Left ventricle myocardium inferior (tissue), 1 donor: ENCODE data around the gene CELF2. TPM values are rescaled to one million over a fixed set of nuclear protein-coding genes. Genes with fewer than 3 reads are reported as not detected.
"Not testable (repeated sequence)": the region's sequence is repeated elsewhere in the genome, so short reads cannot be mapped to it uniquely, and the experiment has no call there.

Experiments used
- DNase-seq: peaks from one replicate; pipeline ENCODE4 v3.0.0-alpha.2; 2020
- H3K27ac ChIP-seq: fragments of 200-600 bp; replicated peaks from 2 replicates; pipeline ENCODE4 v1.8.0; 2021
- H3K27me3 ChIP-seq: fragments of 200-600 bp; 2 replicates; pipeline ENCODE4 v1.8.0; 2021; ENCODE audit warnings: low read depth
- H3K36me3 ChIP-seq: fragments of 200-600 bp; 2 replicates; pipeline ENCODE4 v1.8.0; 2021
- H3K4me1 ChIP-seq: fragments of 200-600 bp; 2 replicates; pipeline ENCODE4 v1.8.0; 2021
- H3K4me3 ChIP-seq: fragments of 200-600 bp; 2 replicates; pipeline ENCODE4 v1.8.0; 2021; ENCODE audit warnings: mild to moderate bottlenecking, moderate library complexity
- H3K9me3 ChIP-seq: fragments of 200-600 bp; replicated peaks from 2 replicates; pipeline ENCODE4 v1.8.0; 2021
- intact Hi-C: fragments of 100-400 bp; cut with micrococcal nuclease; formaldehyde crosslinking; loops from one replicate; pipeline ENCODE4 v1.11.0; 2022
- total RNA-seq: library from RNA; stranded (reverse); fragmentation: NEBNext Ultra II Directional; extraction: Animal tissue kit (Norgen Biotek cat#: 25700); gene quantifications from one replicate; pipeline ENCODE4 v1.2.1, GENCODE V29; 2021
- TF ChIP-seq, protein P1 (sequence below): fragments of 200-600 bp; IDR thresholded peaks from 2 replicates; pipeline ENCODE4 v1.8.0; 2021; ENCODE audit warnings: antibody characterized with exemption, mild to moderate bottlenecking, borderline replicate concordance
- donor health status: DM: no; HTN: yes; CAD: no; lungs with severe emphysema.

CELF2 gene
- total RNA-seq, 1 donor from 2014 or later = 74.9 TPM

DNA sequence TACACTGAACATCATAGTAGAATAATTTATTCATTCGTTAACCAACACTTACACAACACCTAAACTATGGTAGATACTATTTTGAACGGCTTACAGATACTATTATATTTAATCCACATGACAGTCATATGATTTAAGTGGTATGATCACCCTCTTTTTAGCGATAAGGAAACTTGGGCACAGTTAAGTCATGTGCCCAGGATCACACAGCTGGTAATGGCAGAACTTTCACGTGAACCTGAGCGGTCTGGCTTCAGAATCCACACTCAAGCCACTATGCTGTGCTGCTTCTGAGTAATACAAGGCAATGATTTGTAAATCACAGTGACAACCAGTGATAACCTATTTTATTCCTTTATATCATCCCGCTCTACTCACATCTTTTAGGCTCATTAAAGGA, 99.1 kb downstream of the CELF2 start:
- H3K27ac ChIP-seq = peak overlapping the region; percentile 82
- no peak for DNase-seq
- H3K4me3 ChIP-seq = no peak overlapping the region
- no peaks in the 10 kb centered on the region for H3K9me3 ChIP-seq
- H3K4me1 ChIP-seq = peaks cover 94% of the 10 kb centered on the region
- no peaks in the 10 kb centered on the region for H3K36me3 ChIP-seq
- intact Hi-C loops = no loop called here
- TF ChIP-seq, protein P1, sequence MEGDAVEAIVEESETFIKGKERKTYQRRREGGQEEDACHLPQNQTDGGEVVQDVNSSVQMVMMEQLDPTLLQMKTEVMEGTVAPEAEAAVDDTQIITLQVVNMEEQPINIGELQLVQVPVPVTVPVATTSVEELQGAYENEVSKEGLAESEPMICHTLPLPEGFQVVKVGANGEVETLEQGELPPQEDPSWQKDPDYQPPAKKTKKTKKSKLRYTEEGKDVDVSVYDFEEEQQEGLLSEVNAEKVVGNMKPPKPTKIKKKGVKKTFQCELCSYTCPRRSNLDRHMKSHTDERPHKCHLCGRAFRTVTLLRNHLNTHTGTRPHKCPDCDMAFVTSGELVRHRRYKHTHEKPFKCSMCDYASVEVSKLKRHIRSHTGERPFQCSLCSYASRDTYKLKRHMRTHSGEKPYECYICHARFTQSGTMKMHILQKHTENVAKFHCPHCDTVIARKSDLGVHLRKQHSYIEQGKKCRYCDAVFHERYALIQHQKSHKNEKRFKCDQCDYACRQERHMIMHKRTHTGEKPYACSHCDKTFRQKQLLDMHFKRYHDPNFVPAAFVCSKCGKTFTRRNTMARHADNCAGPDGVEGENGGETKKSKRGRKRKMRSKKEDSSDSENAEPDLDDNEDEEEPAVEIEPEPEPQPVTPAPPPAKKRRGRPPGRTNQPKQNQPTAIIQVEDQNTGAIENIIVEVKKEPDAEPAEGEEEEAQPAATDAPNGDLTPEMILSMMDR = no peak
- no peaks in the 10 kb centered on the region for H3K27me3 ChIP-seq

DNA sequence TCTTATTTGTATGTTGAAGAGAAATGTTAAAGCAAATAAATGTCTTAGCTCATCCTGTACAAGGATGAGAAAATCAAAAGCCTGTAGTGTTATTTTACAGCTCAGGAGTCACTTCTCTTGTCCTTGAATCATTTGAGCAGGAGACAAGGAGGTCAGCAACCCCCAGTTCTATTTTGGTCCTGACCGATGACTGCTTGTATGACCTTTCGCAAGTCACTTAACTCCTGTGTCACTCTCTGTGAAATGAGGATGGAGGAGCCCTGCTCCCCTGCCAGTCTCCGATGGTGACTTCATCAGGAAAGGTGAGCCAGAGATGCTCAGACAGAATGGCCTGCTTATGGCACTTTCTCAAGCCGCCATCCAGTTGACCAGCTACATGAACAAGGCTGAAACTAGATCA, 101.0 kb downstream of the CELF2 start:
- Histone ChIP-seq H3K27ac (peak overlapping the region; percentile 82), H3K4me3 (no peak overlapping the region), H3K9me3 (no peaks in the 10 kb centered on the region), H3K4me1 (peaks cover 87% of the 10 kb centered on the region), H3K27me3 (no peaks in the 10 kb centered on the region), H3K36me3 (no peaks in the 10 kb centered on the region)
- intact Hi-C loops = no loop called here
- DNase-seq = no peak
- TF ChIP-seq, protein P1 = no peak

DNA sequence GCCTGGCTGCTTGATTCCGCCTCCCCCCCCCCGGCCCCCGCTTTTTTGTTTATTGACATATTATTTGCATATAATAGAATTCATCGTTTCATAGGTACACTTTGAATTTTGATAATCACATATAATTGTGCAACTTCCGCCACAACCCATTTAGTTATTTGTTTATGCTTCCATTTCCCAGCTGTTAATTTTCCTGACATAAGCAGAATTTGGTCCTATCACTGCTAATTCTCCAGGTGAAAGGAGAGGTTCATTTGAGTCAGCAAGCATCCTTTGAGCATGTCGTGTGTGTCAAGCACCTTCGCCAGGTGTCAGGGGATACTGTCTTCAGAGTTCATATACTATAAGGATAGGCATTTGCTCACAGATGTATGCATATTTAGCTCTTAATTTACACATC, 102.2 kb downstream of the CELF2 start:
- peak overlapping the region; percentile 82 for H3K27ac ChIP-seq
- intact Hi-C loops = no loop called here
- TF ChIP-seq, protein P1 = no peak
- DNase-seq = no peak
- H3K9me3 ChIP-seq = no peaks in the 10 kb centered on the region
- H3K27me3 ChIP-seq = no peaks in the 10 kb centered on the region
- H3K4me1 ChIP-seq = peaks cover 76% of the 10 kb centered on the region
- no peak overlapping the region for H3K4me3 ChIP-seq
- no peaks in the 10 kb centered on the region for H3K36me3 ChIP-seq

DNA sequence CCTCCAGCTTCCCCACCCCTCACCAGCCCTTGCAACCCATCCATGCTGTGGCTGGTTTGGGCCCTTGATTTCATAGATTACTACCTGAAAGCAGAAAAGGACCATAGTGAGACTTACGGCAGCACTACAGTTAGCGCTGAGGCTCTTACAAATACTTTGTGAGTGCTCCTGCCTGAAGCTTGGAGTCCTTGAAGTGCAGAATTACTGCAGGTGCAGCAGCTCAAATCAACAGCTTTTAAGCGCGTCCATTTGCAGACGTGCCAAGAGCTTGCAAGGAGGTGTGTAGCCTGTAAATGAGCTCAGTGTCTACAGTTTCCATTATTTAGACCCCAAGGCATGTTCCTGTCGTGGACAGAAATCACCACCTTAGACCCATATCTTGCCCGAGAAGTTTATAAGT, 103.0 kb downstream of the CELF2 start:
- H3K27ac ChIP-seq = peak overlapping the region; percentile 24

DNA sequence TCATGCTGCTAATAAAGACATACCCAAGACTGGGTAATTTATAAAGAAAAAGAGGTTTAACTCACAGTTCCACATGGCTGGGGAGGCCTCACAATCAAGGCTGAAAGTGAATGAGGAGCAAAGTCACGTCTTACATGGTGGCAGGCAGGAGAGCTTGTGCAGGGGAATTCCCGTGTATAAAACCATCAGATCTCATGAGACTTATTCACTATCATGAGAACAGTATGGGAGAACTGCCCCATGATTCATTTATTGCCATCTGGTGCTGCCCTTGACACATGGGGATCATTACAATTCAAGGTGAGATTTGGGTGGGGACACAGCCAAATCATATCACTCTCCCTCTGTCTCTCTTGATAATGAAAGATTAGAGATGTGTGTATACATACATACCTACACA, 106.2 kb downstream of the CELF2 start:
- H3K27me3 ChIP-seq, DNase-seq, H3K36me3 ChIP-seq, H3K27ac ChIP-seq, H3K4me3 ChIP-seq, intact Hi-C loops, H3K9me3 ChIP-seq: not testable (repeated sequence)
- peaks cover 37% of the 10 kb centered on the region for H3K4me1 ChIP-seq

More for the DNA sequence above, 103.0 kb downstream of the CELF2 start:
- Histone ChIP-seq H3K36me3 (no peaks in the 10 kb centered on the region), H3K4me1 (peaks cover 67% of the 10 kb centered on the region), H3K4me3 (no peak overlapping the region), H3K9me3 (no peaks in the 10 kb centered on the region), H3K27me3 (no peaks in the 10 kb centered on the region)
- TF ChIP-seq, protein P1 = no peak
- intact Hi-C loops = no loop called here
- DNase-seq = no peak

DNA sequence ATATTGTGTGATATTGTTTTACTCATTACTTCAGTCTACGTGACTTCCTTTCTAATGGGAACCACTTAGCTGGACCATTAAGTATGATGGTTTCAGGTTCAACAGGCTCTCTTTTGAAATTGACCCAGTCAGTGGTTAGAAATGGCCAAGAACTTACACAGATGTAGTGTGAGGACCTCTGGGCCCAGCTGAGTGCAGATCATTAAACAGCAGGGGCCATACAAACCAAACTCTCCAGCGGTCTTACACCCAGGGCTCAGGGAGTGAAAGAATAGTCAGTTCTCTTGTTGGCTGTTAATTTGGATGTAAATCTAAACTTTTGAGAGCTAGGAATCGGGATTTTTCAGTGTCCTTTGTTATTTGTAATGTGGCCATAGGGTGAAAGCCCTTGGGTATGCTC, 107.3 kb downstream of the CELF2 start:
- Histone ChIP-seq H3K4me3 (no peak overlapping the region), H3K36me3 (no peaks in the 10 kb centered on the region), H3K4me1 (peaks cover 33% of the 10 kb centered on the region), H3K27ac (no peak overlapping the region), H3K9me3 (peaks cover 6% of the 10 kb centered on the region), H3K27me3 (no peaks in the 10 kb centered on the region)
- no peak for DNase-seq
- TF ChIP-seq, protein P1 = no peak
- intact Hi-C loops = no loop called here

DNA sequence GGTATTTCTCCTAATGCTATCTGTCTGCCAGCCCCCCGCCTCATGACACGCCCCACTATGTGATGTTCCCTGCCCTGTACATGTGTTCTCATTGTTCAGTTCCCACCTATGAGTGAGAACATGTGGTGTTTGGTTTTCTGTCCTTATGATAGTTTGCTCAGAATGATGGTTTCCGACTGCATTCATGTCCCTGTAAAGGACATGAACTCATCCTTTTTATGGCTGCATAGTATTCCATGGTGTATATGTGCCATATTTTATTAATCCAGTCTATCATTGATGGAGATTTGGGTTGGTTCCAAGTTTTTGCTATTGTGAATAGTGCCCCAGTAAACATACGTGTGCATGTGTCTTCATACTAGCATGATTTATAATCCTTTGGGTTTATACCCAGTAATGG, 109.3 kb downstream of the CELF2 start:
- H3K9me3 ChIP-seq, H3K27me3 ChIP-seq, H3K27ac ChIP-seq, H3K36me3 ChIP-seq, DNase-seq, intact Hi-C loops, H3K4me3 ChIP-seq: not testable (repeated sequence)
- peaks cover 28% of the 10 kb centered on the region for H3K4me1 ChIP-seq
